Colonic mucosa (tissue), 4 donors: ENCODE data around the gene TNFAIP2. TPM values are rescaled to one million over a fixed set of nuclear protein-coding genes. Genes with fewer than 3 reads are reported as not detected.

ENCODE experiments used
- DNase-seq: peaks from one replicate; pipeline ENCODE4 v3.0.0-alpha.2; 2020
- H3K27ac ChIP-seq: fragments of 200-600 bp; one replicate; pipeline ENCODE4 v1.8.0; 2021
- H3K27me3 ChIP-seq: fragments of 200-600 bp; one replicate; pipeline ENCODE4 v1.8.0; 2021
- H3K36me3 ChIP-seq: fragments of 200-600 bp; one replicate; pipeline ENCODE4 v1.8.0; 2021
- H3K4me1 ChIP-seq: fragments of 200-600 bp; one replicate; pipeline ENCODE4 v1.8.0; 2021; ENCODE audit warnings: mild to moderate bottlenecking
- H3K4me3 ChIP-seq: fragments of 200-600 bp; one replicate; pipeline ENCODE4 v1.8.0; 2021
- H3K9ac ChIP-seq, 2 donors: one replicate each; pipeline ENCODE4 v1.7.0; 2013; ENCODE audit warnings: control low read depth in 2 of 2, low read depth in 2 of 2, low read length in 2 of 2
- H3K9me3 ChIP-seq: fragments of 200-600 bp; one replicate; pipeline ENCODE4 v1.8.0; 2021
- CTCF ChIP-seq: fragments of 200-600 bp; IDR thresholded peaks from one replicate; pipeline ENCODE4 v1.8.0; 2022; ENCODE audit warnings: antibody characterized with exemption, mild to moderate bottlenecking
- intact Hi-C: fragments of 100-400 bp; cut with DNase I; formaldehyde crosslinking; loops from one replicate; pipeline ENCODE4 v1.14.1; 2022
- total RNA-seq, 2 donors: library from RNA; stranded (reverse); fragmentation: NEBNext Ultra II Directional in 1 of 2; extraction: Animal tissue kit (Norgen Biotek cat#: 25700) in 1 of 2; gene quantifications; one replicate each; pipeline ENCODE4 v1.2.1, GENCODE V29; 2021
- donor health status: healthy.
- donor health status: DM: no; HTN: no; CAD: no.
- donor health status: DM: no; HTN: no; CAD: no.

TNFAIP2 gene
- total RNA-seq, 2 donors from 2014 or later: 10.5 to 26.9 TPM

GRCh38 chr14:103125098-103126070, 2.1 kb downstream of the TNFAIP2 start:
- no peak for DNase-seq
- H3K27me3 ChIP-seq: peaks cover 26% of the 10 kb centered on the region

GRCh38 chr14:103126088-103126872, 3.0 kb downstream of the TNFAIP2 start:
- intact Hi-C loops: no loop called here
- H3K9me3 ChIP-seq: no peaks in the 10 kb centered on the region
- H3K36me3 ChIP-seq: no peaks in the 10 kb centered on the region
- peak overlapping the region in 1 of 2 donors; percentile 24 for H3K9ac ChIP-seq
- DNase-seq: peak; percentile 19
- H3K4me1 ChIP-seq: peaks cover 7% of the 10 kb centered on the region
- no peak overlapping the region for H3K27ac ChIP-seq
- H3K27me3 ChIP-seq: peaks cover 26% of the 10 kb centered on the region
- peak overlapping the region; percentile 16 for H3K4me3 ChIP-seq
- no peak for TF ChIP-seq CTCF

More at GRCh38 chr14:103125098-103126070, 2.1 kb downstream of the TNFAIP2 start:
- intact Hi-C loops: no loop called here
- Histone ChIP-seq H3K27ac (no peak overlapping the region), H3K9me3 (no peaks in the 10 kb centered on the region), H3K9ac (peak overlapping the region; percentile 68 to 88), H3K36me3 (no peaks in the 10 kb centered on the region), H3K4me1 (peaks cover 13% of the 10 kb centered on the region), H3K4me3 (peak overlapping the region; percentile 39)
- TF ChIP-seq CTCF: no peak

- Histone ChIP-seq H3K9ac (peak overlapping the region in 1 of 2 donors; percentile 24), H3K27ac (no peak overlapping the region), H3K36me3 (no peaks in the 10 kb centered on the region), H3K9me3 (no peaks in the 10 kb centered on the region), H3K4me1 (peaks cover 3% of the 10 kb centered on the region), H3K4me3 (peak overlapping the region; percentile 16), H3K27me3 (peaks cover 26% of the 10 kb centered on the region)
- no peak for TF ChIP-seq CTCF
- DNase-seq: peak; percentile 56
- intact Hi-C loops: no loop called here
These were observed 3.6 kb downstream of the TNFAIP2 start for GRCh38 chr14:103126873-103127304.

DNA sequence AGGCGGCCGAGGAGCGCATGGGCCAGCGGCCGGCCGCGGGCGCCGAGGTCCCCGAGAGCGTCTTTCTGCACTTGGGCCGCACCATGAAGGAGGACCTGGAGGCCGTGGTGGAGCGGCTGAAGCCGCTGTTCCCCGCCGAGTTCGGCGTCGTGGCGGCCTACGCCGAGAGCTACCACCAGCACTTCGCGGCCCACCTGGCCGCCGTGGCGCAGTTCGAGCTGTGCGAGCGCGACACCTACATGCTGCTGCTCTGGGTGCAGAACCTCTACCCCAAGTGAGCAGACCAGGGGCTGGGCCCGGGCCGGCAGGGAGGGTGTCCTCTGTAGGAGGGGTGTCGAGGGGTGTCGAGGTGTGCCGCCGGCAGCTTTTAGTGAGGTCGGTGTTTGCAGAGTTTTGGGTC, 4.1 kb downstream of the TNFAIP2 start:
- peaks cover 3% of the 10 kb centered on the region for H3K4me1 ChIP-seq
- H3K9me3 ChIP-seq: no peaks in the 10 kb centered on the region
- no peaks in the 10 kb centered on the region for H3K36me3 ChIP-seq
- peak; percentile 16 for DNase-seq
- no peak overlapping the region for H3K4me3 ChIP-seq
- intact Hi-C loops: no loop called here
- H3K27ac ChIP-seq: no peak overlapping the region
- no peak overlapping the region for H3K9ac ChIP-seq
- no peak for TF ChIP-seq CTCF
- peaks cover 26% of the 10 kb centered on the region for H3K27me3 ChIP-seq

GRCh38 chr14:103127861-103128598, 4.8 kb downstream of the TNFAIP2 start:
- no peaks in the 10 kb centered on the region for H3K36me3 ChIP-seq
- no peaks in the 10 kb centered on the region for H3K9me3 ChIP-seq
- H3K4me1 ChIP-seq: peaks cover 3% of the 10 kb centered on the region
- intact Hi-C loops: no loop called here
- H3K9ac ChIP-seq: no peak overlapping the region
- peak; percentile 17 for DNase-seq
- no peak overlapping the region for H3K4me3 ChIP-seq
- H3K27me3 ChIP-seq: peaks cover 22% of the 10 kb centered on the region
- TF ChIP-seq CTCF: no peak
- H3K27ac ChIP-seq: no peak overlapping the region
